Measurements from ENCODE around the gene SEC14L1.

GRCh38 chr17:77174928-77175661, 34.3 kb downstream of the SEC14L1 start:
- TF ChIP-seq POLR2A (IDR thresholded peaks at IDR 0.05) (no peak), CTCF (IDR thresholded peaks at IDR 0.05) (no peak)
